Upper lobe of left lung (tissue), 4 donors: ENCODE results near the gene TMEM217.

ENCODE experiments used
- POLR2A ChIP-seq, 4 donors: fragments of 450-650 bp; IDR thresholded peaks; one replicate each; pipeline ENCODE4 v1.5.1; 2016 to 2017; ENCODE audit warnings: antibody characterized with exemption in 4 of 4, mild to moderate bottlenecking in 2 of 4
- TF ChIP-seq, protein P1 (sequence below), 6 experiments: fragments of 450-650 bp in 4 of 6; fragments of 200-600 bp in 2 of 6; sonication (generic) in 2 of 6; IDR thresholded peaks; one replicate each; pipeline ENCODE4 v1.5.1; 2016 to 2019; ENCODE audit warnings: antibody characterized with exemption in 6 of 6

DNA sequence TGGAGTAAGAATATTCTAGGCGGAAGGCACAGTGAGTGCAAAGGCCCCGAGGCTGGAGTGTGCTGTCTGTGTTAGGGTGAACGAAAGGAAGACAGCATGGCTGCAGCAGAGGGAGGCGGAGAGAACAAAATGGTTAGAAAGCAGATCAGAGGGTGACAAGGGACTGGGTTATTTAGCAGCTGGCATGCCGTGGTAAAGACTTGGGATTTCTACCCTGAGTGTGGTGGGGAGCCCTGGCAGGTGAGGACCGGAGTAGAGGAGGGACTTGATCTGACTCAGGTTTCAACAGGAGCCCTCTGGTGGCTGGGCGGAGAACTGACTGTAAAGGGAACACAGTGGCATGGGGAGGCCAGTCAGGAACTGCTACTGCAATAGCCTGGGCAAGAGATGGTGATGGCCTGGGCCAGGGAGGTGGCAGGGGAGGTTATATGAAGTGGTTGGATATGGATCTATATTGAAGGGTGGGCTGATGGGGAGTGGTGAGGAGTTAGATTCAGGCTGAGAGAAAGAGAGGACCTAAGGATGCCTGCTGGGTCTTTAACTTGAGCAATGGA lies 50.0 kb downstream of the TMEM217 start:
- TF ChIP-seq, protein P1, sequence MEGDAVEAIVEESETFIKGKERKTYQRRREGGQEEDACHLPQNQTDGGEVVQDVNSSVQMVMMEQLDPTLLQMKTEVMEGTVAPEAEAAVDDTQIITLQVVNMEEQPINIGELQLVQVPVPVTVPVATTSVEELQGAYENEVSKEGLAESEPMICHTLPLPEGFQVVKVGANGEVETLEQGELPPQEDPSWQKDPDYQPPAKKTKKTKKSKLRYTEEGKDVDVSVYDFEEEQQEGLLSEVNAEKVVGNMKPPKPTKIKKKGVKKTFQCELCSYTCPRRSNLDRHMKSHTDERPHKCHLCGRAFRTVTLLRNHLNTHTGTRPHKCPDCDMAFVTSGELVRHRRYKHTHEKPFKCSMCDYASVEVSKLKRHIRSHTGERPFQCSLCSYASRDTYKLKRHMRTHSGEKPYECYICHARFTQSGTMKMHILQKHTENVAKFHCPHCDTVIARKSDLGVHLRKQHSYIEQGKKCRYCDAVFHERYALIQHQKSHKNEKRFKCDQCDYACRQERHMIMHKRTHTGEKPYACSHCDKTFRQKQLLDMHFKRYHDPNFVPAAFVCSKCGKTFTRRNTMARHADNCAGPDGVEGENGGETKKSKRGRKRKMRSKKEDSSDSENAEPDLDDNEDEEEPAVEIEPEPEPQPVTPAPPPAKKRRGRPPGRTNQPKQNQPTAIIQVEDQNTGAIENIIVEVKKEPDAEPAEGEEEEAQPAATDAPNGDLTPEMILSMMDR (IDR thresholded peaks at IDR 0.05), result peak; percentile 79 to 91 (median 85)
- no peak for TF ChIP-seq POLR2A (IDR thresholded peaks at IDR 0.05)
